ENCODE results near the gene NUDT10.

DNA sequence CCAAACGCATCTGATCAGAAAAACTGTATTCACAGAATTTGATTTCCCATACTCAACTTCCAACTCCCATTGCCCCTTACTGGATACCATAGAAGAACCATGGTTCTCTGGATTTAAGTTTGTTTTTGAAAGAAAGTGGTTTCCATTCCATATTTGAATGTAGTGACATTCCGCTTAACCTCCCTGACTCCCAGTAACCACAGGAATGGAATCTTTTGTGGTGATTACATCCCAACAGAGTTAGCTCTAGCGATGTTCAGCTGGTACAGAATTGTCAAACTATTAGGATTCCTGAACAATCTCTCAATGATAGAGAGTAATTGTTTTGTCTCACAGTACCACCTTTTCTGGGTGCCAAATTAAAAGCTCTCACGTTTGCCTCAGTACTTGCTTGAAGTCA, 1.7 kb downstream of the NUDT10 start:
- TF ChIP-seq, protein P1, sequence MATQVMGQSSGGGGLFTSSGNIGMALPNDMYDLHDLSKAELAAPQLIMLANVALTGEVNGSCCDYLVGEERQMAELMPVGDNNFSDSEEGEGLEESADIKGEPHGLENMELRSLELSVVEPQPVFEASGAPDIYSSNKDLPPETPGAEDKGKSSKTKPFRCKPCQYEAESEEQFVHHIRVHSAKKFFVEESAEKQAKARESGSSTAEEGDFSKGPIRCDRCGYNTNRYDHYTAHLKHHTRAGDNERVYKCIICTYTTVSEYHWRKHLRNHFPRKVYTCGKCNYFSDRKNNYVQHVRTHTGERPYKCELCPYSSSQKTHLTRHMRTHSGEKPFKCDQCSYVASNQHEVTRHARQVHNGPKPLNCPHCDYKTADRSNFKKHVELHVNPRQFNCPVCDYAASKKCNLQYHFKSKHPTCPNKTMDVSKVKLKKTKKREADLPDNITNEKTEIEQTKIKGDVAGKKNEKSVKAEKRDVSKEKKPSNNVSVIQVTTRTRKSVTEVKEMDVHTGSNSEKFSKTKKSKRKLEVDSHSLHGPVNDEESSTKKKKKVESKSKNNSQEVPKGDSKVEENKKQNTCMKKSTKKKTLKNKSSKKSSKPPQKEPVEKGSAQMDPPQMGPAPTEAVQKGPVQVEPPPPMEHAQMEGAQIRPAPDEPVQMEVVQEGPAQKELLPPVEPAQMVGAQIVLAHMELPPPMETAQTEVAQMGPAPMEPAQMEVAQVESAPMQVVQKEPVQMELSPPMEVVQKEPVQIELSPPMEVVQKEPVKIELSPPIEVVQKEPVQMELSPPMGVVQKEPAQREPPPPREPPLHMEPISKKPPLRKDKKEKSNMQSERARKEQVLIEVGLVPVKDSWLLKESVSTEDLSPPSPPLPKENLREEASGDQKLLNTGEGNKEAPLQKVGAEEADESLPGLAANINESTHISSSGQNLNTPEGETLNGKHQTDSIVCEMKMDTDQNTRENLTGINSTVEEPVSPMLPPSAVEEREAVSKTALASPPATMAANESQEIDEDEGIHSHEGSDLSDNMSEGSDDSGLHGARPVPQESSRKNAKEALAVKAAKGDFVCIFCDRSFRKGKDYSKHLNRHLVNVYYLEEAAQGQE (tag by site-specific recombination; IDR thresholded peaks at IDR 0.05), result no peak
- TF ChIP-seq, protein P2, sequence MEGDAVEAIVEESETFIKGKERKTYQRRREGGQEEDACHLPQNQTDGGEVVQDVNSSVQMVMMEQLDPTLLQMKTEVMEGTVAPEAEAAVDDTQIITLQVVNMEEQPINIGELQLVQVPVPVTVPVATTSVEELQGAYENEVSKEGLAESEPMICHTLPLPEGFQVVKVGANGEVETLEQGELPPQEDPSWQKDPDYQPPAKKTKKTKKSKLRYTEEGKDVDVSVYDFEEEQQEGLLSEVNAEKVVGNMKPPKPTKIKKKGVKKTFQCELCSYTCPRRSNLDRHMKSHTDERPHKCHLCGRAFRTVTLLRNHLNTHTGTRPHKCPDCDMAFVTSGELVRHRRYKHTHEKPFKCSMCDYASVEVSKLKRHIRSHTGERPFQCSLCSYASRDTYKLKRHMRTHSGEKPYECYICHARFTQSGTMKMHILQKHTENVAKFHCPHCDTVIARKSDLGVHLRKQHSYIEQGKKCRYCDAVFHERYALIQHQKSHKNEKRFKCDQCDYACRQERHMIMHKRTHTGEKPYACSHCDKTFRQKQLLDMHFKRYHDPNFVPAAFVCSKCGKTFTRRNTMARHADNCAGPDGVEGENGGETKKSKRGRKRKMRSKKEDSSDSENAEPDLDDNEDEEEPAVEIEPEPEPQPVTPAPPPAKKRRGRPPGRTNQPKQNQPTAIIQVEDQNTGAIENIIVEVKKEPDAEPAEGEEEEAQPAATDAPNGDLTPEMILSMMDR (tag by site-specific recombination; IDR thresholded peaks at IDR 0.05), result no peak
- no peak for TF ChIP-seq ZNF274 (IDR thresholded peaks at IDR 0.05; ENCODE audit: low read length)
- no peak for TF ChIP-seq ZNF274 (tag by site-specific recombination; IDR thresholded peaks at IDR 0.05; ENCODE audit: borderline replicate concordance)
- TF ChIP-seq ZNF555 (tag by site-specific recombination; conservative IDR thresholded peaks at IDR 0.05), result no peak
- TF ChIP-seq, protein P3, sequence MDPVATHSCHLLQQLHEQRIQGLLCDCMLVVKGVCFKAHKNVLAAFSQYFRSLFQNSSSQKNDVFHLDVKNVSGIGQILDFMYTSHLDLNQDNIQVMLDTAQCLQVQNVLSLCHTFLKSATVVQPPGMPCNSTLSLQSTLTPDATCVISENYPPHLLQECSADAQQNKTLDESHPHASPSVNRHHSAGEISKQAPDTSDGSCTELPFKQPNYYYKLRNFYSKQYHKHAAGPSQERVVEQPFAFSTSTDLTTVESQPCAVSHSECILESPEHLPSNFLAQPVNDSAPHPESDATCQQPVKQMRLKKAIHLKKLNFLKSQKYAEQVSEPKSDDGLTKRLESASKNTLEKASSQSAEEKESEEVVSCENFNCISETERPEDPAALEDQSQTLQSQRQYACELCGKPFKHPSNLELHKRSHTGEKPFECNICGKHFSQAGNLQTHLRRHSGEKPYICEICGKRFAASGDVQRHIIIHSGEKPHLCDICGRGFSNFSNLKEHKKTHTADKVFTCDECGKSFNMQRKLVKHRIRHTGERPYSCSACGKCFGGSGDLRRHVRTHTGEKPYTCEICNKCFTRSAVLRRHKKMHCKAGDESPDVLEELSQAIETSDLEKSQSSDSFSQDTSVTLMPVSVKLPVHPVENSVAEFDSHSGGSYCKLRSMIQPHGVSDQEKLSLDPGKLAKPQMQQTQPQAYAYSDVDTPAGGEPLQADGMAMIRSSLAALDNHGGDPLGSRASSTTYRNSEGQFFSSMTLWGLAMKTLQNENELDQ (tag by site-specific recombination; IDR thresholded peaks at IDR 0.05; ENCODE audit: low read depth), result no peak
- TF ChIP-seq ZNF704 (tag by site-specific recombination; IDR thresholded peaks at IDR 0.05), result no peak
- no peak for TF ChIP-seq ZNF324 (tag by site-specific recombination; IDR thresholded peaks at IDR 0.05)

All from HEK293 (cell line).